Neural progenitor cell (in vitro differentiated cells): Measurements from ENCODE around the gene VWA2.

ENCODE experiments used
- EZH2 ChIP-seq: fragments of 200-600 bp; sonication (generic); IDR thresholded peaks from 2 replicates; pipeline ENCODE4 v1.6.1; 2017; ENCODE audit warnings: antibody characterized with exemption, mild to moderate bottlenecking, moderate library complexity
- TF ChIP-seq, protein P1 (sequence below): fragments of 200-600 bp; sonication (generic); IDR thresholded peaks from 2 replicates; pipeline ENCODE4 v1.5.1; 2017; ENCODE audit warnings: antibody characterized with exemption, mild to moderate bottlenecking

DNA sequence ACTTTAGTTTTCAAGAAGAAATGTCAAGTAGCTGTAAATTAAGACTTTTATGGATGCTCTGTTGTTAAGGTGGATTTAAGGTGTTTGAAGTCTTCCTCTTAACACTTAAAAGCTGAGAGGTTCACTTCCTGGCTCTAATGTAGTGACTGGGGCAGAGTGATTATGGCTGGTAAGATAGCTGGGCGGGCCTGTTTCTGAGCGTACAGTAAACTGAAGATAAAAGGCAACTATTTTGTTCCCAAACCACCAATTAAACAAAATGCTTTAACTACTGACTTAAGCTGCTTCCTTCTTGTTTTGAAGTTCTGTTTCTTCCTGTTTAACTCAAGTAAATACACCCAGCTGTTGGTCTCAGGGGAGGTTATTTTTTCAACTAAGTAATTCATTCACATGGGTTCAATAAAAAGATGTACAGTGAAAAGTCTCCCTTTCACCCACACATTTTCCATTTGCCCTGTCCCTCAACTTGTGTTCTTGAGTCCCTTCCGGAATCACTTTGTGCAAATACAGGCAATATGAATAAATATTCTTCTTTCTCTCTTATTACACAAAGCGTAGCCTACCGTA is 19.3 kb downstream of the VWA2 start:
- TF ChIP-seq, protein P1, sequence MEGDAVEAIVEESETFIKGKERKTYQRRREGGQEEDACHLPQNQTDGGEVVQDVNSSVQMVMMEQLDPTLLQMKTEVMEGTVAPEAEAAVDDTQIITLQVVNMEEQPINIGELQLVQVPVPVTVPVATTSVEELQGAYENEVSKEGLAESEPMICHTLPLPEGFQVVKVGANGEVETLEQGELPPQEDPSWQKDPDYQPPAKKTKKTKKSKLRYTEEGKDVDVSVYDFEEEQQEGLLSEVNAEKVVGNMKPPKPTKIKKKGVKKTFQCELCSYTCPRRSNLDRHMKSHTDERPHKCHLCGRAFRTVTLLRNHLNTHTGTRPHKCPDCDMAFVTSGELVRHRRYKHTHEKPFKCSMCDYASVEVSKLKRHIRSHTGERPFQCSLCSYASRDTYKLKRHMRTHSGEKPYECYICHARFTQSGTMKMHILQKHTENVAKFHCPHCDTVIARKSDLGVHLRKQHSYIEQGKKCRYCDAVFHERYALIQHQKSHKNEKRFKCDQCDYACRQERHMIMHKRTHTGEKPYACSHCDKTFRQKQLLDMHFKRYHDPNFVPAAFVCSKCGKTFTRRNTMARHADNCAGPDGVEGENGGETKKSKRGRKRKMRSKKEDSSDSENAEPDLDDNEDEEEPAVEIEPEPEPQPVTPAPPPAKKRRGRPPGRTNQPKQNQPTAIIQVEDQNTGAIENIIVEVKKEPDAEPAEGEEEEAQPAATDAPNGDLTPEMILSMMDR: no peak
- TF ChIP-seq EZH2: no peak
